ENCODE data around the gene CTDSPL.

The CTDSPL gene

DNA sequence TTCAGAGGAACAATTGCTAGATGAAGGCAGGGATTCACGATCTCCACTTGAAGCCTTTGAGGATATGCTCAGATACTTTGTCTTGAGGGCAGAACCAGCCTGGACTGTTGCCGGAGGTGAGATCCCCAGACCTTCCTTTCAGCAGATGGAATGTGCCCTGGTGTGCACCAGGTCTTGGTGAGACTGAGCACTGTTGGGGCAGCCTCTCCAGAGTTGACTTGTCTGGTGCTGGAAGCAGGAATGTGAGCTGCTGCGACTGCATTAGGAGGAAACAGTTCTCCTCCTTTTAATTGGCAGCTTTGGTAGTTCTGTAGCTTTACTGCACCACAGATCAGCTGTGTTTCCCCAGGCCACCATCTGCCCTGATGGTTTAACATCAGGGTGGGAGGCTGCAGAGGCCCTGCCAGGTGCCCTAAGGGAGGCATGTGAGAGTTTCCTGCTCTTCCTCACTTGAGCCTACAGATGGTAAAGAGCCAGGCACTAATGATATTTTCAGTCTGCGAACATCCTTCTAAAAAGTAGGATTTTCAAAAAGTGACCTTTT is 58.5 kb downstream of the CTDSPL start:
- no peak for DNase-seq

DNA sequence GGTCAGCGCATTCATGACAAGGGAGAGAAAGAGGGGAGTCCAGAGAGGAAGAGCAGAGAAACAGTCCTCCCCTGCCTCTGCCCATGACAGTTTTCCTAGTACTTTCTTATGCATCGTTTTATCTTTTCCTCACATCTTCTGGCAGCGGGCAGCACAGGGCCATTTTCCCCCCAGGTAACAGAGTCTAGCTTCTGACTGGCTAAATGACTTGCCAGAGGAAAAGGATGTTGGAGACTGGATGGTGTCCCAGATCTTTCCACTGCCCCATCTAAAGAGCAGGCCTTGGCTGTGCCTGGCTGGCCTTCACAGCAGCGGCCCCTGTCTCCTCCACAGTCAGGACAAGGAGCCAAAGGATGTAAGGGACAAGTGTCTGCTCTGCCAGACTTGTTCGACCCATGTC is 59.3 kb downstream of the CTDSPL start:
- no peak for DNase-seq

DNA sequence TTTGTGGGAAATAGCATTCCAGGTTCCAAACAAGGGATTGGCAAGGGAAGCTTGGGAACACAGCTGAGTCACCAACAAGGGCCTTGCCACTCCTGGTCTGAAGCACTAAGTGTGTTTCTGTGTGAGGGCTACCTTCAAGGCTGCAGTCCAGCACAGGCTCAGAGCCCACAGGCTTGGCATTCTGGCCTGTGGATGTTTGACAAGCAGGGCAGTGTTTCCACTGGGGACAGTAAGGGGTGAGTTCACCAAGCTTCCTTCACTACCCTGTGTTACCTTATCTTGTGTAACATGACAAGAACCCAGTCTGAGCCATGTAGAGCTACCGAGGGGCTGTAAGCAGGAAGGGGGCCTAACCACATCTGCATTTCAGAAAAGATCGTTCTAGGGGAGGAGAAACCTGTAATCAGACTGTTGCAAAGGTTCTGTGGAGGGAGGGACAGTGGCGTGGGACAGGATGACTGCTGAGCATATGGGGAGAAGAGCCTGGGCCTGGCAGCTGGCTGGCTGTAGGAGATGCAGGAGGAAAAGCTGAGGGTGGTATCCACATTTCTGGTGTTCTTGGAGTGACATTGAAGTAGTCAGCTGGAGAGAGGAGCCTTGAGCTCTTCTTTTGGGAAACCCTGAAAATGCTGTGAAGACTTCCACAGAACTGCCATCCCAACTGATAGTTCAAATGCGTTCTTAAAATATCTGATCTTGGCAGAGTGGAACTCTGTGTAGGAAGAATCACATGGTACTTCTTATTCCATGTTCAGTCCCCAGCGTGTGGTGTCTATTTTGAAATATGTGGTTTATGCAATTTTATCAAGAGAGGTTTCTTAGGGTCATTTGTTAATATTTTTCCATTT is 61.3 kb downstream of the CTDSPL start:
- DNase-seq = no peak

DNA sequence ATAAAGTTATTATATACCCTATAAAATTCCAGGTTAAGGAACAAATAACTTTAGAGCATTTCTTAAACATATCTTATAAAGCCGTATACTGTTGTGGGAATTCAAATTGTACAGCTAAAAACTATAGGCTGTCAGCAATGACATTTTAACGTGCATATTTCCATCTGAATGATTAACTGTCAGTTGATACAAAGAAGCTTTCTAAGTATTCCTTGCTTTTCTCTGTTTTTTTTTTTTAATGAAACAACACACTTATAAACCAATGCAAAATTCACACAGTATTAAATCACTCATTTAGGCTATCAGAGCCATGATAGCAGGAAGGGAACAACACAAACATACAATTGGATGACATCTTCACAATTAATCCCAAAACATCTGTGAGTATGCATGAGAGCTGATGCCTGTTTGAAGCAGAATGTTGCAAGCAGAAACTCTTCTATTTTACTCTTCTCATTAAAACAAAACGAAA is 61.9 kb downstream of the CTDSPL start:
- no peak for DNase-seq

DNA sequence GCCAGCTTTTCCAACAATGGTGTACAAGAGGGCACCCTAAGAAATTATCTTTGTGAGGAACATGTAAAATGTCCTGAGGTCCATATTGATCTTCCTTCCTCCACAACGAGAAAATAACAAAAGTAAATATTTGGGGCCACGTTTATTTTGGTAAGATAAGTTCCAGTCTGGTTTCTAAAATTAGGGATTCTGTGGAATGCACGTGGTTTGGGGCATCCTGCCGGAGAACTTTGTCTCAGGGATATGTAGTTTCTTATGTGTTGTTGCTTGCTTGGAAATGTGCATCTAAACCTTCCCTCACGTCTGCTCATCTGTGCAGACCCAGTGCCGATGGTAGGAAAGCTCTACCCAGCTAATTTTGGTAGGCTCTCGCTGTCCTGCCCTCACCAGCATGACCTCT is 62.8 kb downstream of the CTDSPL start:
- DNase-seq = no peak

DNA sequence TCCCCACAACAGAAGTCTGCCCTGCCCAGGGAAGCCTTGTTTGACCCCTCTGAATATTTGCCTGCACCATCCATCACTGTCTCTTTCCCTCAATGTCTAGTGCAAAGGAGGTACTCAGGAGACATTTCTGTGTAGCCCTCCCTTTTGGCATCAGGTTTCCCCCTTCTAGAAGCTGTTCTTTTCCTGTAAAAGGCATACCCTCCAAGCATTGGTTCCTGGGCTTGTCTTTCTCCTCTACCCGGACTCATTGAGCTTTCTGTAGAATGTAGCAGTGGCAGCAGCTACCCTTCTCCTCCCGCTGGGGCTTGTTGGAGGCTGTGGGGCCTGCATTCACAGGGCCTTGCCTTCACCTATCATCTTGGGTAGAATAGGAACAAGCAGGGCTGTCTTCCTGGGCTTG is 63.5 kb downstream of the CTDSPL start:
- DNase-seq = no peak

DNA sequence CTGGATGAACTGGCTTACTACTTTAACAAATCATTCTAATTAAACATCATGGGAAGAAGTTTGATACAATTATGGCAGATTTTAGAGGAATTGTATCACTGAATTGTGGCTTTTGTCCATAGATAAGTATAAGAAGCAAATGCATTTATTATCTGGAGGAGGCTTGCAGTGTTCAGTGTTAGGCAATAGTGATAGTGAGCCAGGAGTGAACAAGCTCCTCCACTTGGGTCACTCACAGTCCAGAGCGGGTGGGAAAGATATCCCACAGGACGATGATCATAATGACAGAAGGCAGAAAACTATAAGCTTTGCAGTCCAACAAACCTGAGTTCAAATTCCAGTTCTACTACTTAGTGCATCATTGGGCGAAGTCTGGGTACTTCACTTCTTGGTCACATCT is 64.9 kb downstream of the CTDSPL start:
- no peak for DNase-seq

DNA sequence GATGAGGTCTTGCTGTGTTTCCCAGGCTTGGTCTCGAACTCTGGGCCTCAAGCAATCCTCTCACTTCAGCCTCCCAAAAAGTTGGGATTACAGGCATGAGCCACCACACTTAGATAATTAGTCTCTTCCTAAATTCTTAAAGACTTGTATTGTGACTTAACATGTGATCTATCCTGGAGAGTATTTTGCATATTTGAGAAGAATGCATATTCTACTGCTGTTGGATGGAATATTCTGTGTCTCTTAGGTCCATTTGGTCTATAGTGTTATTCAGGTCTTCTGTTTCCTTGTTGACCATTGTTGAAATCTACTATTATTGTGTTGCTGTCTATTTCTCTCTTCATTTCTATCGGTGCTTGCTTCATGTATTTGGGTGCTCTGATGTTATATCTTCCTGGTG is 68.8 kb downstream of the CTDSPL start:
- DNase-seq = no peak

DNA sequence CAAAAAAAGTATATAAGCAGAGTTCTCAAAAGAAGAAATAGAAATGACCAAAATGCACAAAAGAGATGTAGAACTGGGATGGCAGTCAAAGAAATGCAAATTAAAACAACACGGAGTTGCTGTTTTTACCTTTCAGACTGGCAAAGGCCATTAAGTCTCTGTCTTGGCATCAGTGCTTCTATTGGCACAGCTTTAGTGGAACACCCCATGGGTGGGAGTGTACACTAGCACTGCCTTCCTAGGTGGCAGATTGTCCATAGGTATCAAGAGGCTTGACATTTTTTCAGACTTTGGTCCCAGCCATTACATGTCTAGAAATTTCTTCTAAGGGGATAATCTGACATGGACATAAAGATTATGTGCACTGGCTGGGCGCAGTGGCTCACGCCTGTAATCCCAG is 70.8 kb downstream of the CTDSPL start:
- DNase-seq = no peak

DNA sequence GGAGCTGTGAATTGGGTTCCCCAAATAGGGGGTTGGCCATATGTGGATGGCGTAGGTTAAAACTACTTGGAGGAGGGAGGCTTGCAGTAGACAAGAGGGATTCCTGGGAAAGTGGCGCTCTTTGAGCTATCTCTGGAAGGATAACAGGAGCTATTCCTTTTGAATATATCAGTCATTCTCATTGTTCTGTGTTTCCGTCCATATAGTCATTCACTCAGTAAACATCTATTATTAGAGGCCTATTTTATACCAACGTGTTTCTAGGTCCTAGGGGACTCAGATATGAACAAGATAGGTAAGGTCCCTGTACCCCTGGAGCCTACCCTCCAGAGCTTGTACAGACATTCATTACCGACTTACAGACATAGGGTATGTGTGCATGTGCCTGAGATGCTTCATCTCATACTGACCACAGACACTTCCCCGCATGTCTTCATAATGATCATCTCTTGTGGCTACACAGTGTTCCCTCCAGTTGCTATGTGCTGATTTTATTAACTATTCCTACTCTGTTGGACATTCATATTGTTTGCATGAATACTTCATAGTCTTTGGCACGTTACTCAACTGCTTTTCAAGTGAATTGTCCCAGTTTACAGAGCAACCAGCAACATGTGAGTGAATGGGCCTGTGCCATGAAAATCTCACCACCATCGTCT is 73.1 kb downstream of the CTDSPL start:
- DNase-seq = no peak

DNA sequence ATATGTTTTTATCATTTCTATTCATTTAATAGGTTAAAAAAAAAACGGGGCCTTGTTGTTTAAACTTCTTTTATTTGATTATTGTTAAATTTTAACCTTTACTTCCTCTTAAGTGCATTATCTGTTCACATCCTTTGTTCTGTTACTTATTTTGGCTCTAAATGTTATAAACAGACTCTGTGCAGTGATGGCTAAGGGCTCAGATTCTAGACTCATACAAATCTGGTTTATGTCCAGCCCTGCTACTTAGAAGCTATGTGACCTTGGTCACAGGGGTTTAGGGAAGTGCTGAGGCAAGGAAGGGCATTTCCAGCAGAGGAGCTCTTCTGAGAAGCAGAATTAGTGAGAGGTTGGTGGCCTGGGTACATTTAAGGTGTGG is 73.6 kb downstream of the CTDSPL start:
- DNase-seq = no peak

DNA sequence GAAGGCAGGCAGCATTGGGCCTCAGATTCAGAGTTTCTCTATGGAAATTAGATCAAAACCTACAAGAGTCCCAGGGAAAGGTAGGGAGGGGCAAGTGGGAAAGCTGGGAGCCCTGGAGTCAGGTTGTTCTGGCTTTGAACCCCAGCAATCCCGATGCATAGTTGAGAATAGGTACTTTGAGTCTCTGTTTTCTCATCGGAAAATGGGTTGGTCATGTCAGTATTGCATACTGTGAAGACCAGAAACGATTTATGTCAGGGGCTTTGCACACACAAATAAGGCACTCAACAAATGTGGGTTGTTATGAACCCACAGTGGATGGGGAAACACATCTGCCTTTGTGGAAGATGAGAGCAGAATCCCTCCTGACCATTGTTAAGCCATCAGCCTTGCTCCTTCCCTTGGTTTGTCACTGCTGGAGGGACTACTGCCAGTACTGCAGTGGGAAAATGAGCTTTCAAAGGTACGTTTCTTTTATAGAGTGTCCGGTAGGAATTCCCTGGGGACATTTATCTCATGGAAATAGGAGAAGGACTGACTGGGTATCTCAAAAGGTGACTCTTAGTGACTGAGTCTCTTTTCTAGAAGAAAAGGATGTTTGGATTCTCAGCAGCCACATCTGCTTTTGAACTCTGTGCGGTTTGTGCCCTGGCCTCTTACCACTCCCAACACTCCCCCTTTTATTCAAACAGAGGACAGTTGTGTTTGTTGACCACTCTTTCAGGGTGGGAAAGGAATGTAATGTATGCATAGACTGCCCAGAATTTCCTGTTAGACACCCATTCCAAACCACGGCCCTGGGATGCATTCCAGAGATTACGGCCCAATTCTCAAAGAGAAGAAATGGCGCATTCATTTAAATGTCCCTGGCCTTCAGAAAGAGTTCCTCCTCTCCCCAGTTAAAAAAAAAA is 74.3 kb downstream of the CTDSPL start:
- DNase-seq = no peak

DNA sequence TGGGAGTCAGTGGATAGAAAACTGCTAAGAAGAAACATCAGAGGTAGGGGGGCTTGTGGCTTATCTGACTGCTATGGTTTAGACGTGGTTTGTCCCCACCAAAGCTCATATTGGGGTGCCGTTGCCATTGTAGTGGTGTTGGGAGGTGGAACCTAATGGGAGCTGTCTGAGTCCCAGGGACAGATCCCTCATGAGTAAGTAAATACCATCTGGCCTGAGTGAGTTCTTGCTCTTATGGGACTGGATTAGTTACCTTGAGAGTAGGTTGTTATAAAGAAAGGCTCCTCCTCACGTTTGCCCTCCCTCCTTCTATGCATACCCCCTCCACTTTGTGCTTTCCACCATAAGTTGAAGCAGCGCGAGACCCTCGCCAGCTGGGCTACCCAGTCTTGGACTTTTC is 75.5 kb downstream of the CTDSPL start:
- no peak for DNase-seq

DNA sequence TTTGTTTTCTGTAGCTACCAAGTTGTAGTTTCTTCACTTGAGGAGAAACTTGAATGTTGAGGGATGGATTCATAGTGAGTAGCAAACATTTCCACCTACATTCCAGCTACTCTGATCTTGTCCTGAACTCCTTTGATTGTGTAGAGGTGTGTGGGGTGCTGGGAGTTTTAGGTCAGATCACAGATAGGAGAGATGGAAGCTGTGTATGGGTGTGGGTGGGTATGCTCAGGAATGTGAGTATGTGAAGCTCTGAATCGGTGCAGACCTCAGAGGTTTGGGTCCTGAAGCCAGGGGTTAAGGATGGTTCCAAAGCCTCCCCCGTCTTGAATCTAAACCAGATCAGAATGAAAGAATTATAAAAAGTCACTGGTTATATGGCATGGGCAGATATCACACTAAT is 76.3 kb downstream of the CTDSPL start:
- no peak for DNase-seq

DNA sequence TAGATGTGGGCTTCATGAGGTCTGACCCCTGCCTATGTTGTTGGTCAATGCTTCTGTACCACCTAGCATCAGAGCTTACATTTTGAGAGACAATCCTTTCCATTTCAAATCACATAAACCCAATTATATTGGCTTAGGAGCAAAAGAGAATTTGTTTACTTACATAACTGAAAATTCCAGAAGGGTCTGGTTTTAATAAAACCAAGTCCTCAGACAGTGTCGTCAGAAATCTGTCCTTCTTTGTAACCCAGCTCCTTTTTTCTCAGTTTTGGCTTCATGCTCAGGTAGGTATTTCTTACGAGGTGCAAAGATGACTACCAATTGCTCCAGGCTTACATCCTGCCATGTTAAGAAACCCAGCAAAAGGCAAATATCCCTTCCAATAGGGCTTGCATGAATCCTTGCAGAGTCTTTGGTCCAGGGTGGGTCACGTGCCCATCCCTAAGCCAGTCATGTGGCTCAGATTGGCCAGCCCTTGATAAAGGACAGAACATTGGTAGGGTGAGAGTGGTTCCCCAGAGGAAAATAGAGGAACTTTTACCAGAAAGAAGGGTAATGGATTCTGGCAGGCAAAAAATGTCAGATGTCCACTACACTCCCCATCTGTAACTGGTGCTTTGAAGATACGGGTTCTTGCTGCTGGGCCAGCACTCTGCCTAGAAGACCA is 78.7 kb downstream of the CTDSPL start:
- no peak for DNase-seq

DNA sequence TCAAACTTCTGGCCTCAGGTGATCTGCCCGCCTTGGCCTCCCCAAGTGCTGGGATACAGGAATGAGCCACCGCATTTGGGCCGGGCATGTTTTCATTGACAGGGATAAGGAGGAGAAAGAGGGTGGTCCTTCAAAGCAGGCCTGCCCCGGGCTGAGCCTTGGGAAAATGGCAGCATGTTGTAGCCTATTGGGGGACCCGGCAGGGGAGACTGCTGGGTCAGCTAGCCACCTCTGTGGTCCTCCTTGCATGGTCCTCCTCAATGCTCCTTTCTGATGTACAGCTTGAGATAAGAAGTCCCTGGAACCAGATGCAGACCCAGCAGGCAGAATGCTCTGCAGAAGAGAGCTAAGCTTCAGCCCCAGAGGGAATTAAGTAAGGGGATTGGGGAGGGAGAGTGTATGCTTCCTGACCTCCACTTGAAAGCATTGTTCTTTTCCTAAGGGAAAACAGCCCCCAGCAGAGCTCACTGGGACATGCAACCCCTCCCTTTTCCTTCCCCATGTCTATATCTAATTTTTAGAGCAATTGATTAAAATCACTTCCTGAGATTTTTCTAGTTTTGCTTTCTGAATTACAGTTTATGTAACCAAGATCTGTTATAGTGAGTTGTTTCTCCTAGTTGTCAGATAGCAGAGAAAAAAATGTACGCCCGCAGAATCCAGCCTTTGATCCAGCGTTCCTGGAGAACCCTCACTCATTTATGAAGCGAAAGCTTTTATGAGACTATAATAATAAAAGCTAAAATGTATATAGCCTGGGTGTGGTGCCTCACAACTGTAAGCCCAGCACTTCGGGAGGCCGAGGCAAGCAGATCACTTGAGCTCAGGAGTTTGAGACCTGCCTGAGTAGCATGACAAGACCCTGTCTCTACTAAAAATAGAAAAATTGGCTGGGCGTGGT is 80.2 kb downstream of the CTDSPL start:
- DNase-seq = no peak

DNA sequence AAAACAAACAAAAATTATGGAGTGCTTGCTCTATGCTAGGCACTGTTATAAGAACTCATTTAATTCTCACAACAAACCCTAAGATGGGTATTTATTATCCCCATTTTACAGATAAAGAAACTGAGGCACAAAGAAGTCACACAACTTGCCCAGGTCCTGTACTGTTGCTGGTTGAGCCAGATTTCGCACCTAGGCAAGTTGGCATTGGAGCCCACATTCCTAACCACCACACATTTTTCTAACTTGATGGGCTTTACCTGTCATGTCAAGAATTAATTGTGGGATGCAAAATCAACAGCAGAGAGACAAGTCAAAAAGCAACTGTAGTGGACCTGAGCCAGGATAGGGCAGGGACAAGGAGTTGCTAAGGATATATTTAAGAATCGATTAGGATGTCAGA is 81.0 kb downstream of the CTDSPL start:
- DNase-seq = no peak

DNA sequence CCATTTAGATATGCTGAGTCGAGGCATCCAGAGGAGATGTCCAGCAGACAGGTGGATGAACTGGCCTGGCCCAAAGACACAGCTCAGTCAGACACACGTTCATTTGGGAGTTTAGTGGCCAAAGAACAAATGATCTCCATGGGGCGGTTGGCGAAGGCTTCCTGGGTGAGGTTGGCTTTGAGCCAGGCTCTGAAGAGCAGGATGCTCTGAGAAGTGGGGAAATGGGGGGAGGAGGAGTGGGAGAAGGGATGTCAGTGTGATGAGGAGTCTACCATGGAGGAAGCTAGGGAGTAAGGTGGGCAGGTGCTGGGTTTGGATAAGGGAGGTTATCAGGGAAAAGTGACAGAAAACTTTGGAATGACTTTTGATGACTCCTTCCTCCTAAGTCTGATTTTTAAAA is 81.4 kb downstream of the CTDSPL start:
- no peak for DNase-seq

DNA sequence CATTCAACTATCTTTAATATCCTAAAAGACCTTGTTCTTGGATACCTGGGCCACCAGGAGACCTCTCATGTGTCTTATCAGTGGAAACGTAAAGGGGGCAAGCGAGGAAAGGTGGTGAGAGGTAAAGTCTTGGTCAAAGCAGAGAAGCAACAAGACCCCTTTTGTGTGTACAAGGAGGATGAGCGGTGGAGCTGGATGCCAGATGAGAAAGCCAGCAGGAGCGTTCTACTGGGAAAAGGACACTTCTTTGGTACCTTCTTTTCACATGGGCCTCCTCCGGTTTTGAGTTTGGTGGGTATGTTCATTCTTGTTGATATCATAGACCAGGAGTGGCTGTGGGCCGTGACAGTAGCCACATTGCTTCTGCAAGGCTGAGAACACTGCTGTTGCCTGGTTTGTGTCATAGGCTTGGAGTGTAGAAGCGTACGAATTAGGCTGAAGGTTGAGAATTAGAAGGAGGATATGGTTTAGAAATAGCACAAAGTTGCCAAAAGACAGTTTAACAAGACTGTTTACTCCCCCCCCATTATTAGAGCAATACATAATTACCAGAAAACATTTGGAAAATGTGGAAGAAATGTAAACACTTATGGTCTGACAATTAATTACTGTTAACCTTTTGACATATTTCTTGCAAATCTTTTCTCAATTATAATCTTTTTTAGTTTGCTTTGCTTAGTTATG is 82.1 kb downstream of the CTDSPL start:
- DNase-seq = no peak

DNA sequence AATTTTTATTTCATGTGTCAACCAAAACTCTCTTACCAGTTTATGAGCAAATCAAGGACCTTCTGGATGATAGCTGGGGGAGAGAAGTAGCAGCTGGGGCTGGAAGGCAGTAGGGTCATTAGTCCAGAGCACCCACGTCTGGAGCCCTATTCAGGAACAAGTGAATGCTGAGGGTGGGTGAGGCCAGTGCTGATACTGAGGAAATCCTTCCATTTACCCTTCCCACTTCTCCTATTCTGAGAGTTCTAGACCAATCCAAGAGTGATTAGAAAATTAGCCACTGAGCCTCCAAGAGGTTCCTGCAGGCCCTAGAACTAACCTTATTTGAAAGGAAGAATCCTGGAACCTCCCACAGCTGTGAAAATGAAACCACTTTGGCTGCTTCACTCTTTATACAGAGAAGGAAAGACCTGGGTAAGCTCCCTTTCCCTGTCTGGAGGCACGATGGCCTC is 82.7 kb downstream of the CTDSPL start:
- no peak for DNase-seq

All from activated T-cell treated with anti-CD3 and anti-CD28 coated beads, Interleukin-2, amount 50 U/mL, for 48 hours (primary cell).